ENCODE data around the gene DMBX1.

The DMBX1 gene

GRCh38 chr1:46481961-46482360, 7.7 kb upstream of the DMBX1 start:
- no peaks in the 10 kb centered on the region for H3K4me1 ChIP-seq (ENCODE audit: insufficient read depth, low read length, severe bottlenecking)
- H2AFZ ChIP-seq (ENCODE audit: low read length), result no peak overlapping the region
- H3K79me2 ChIP-seq (ENCODE audit: insufficient read depth, low read length), result no peaks in the 10 kb centered on the region
- H3K9ac ChIP-seq (ENCODE audit: low read length), result no peak overlapping the region
- H3K27me3 ChIP-seq (ENCODE audit: insufficient read depth, low read length), result 0 out of 2 replicates have a peak, but pooled peaks cover under 1% of the 10 kb centered on the region
- no peak overlapping the region for H3K27ac ChIP-seq (ENCODE audit: low read depth, low read length, poor library complexity, severe bottlenecking)
- TF ChIP-seq EZH2 (IDR thresholded peaks at IDR 0.05; ENCODE audit: borderline replicate concordance, low read length) (no peak), CTCF (IDR thresholded peaks at IDR 0.05; ENCODE audit: low read length) (no peak)
- no peaks in the 10 kb centered on the region for H3F3A ChIP-seq (ENCODE audit: insufficient read depth, low read length)
- H3K4me3 ChIP-seq (ENCODE audit: low read depth, low read length, poor library complexity, severe bottlenecking), result no peak overlapping the region
- H3K4me2 ChIP-seq (ENCODE audit: low read length), result no peak overlapping the region
- H3K9me3 ChIP-seq (ENCODE audit: low read length), result no peaks in the 10 kb centered on the region
- H3K36me3 ChIP-seq (ENCODE audit: insufficient read depth, low read length), result no peaks in the 10 kb centered on the region
- H4K20me1 ChIP-seq (ENCODE audit: insufficient read depth, low read length), result no peaks in the 10 kb centered on the region
- no peaks in the 10 kb centered on the region for H3K9me2 ChIP-seq (ENCODE audit: low read depth, low read length)

- TF ChIP-seq EZH2 (IDR thresholded peaks at IDR 0.05; ENCODE audit: borderline replicate concordance, low read length) (no peak), CTCF (IDR thresholded peaks at IDR 0.05; ENCODE audit: low read length) (no peak)
- no peaks in the 10 kb centered on the region for H3K79me2 ChIP-seq (ENCODE audit: insufficient read depth, low read length)
- no peak overlapping the region for H3K4me3 ChIP-seq (ENCODE audit: low read depth, low read length, poor library complexity, severe bottlenecking)
- no peaks in the 10 kb centered on the region for H3F3A ChIP-seq (ENCODE audit: insufficient read depth, low read length)
- H3K27ac ChIP-seq (ENCODE audit: low read depth, low read length, poor library complexity, severe bottlenecking), result no peak overlapping the region
- H3K4me1 ChIP-seq (ENCODE audit: insufficient read depth, low read length, severe bottlenecking), result no peaks in the 10 kb centered on the region
- no peaks in the 10 kb centered on the region for H3K36me3 ChIP-seq (ENCODE audit: insufficient read depth, low read length)
- peaks cover 11% of the 10 kb centered on the region; the same call in 1 of the 2 replicates for H3K27me3 ChIP-seq (ENCODE audit: insufficient read depth, low read length)
- no peaks in the 10 kb centered on the region for H4K20me1 ChIP-seq (ENCODE audit: insufficient read depth, low read length)
- H2AFZ ChIP-seq (ENCODE audit: low read length), result no peak overlapping the region
- no peak overlapping the region for H3K9ac ChIP-seq (ENCODE audit: low read length)
- H3K9me3 ChIP-seq (ENCODE audit: low read length), result no peaks in the 10 kb centered on the region
- H3K9me2 ChIP-seq (ENCODE audit: low read depth, low read length), result no peaks in the 10 kb centered on the region
- no peak overlapping the region for H3K4me2 ChIP-seq (ENCODE audit: low read length)
Measured at GRCh38 chr1:46483589-46483988, 6.0 kb upstream of the DMBX1 start.

- Histone ChIP-seq H3K4me3 (ENCODE audit: low read depth, low read length, poor library complexity, severe bottlenecking) (no peak overlapping the region), H3K4me1 (ENCODE audit: insufficient read depth, low read length, severe bottlenecking) (no peaks in the 10 kb centered on the region), H3K79me2 (ENCODE audit: insufficient read depth, low read length) (no peaks in the 10 kb centered on the region), H3K27me3 (ENCODE audit: insufficient read depth, low read length) (peaks cover 12% of the 10 kb centered on the region; the same call in 1 of the 2 replicates), H2AFZ (ENCODE audit: low read length) (no peak overlapping the region), H3K9ac (ENCODE audit: low read length) (no peak overlapping the region), H3F3A (ENCODE audit: insufficient read depth, low read length) (no peaks in the 10 kb centered on the region), H4K20me1 (ENCODE audit: insufficient read depth, low read length) (no peaks in the 10 kb centered on the region), H3K27ac (ENCODE audit: low read depth, low read length, poor library complexity, severe bottlenecking) (no peak overlapping the region), H3K36me3 (ENCODE audit: insufficient read depth, low read length) (no peaks in the 10 kb centered on the region), H3K4me2 (ENCODE audit: low read length) (no peak overlapping the region), H3K9me2 (ENCODE audit: low read depth, low read length) (no peaks in the 10 kb centered on the region), H3K9me3 (ENCODE audit: low read length) (no peaks in the 10 kb centered on the region)
- TF ChIP-seq CTCF (IDR thresholded peaks at IDR 0.05; ENCODE audit: low read length), result no peak
- TF ChIP-seq EZH2 (IDR thresholded peaks at IDR 0.05; ENCODE audit: borderline replicate concordance, low read length), result no peak
Measured at GRCh38 chr1:46484783-46485490, 4.7 kb upstream of the DMBX1 start.
